ENCODE data around the gene PADI6.

The PADI6 gene

DNA sequence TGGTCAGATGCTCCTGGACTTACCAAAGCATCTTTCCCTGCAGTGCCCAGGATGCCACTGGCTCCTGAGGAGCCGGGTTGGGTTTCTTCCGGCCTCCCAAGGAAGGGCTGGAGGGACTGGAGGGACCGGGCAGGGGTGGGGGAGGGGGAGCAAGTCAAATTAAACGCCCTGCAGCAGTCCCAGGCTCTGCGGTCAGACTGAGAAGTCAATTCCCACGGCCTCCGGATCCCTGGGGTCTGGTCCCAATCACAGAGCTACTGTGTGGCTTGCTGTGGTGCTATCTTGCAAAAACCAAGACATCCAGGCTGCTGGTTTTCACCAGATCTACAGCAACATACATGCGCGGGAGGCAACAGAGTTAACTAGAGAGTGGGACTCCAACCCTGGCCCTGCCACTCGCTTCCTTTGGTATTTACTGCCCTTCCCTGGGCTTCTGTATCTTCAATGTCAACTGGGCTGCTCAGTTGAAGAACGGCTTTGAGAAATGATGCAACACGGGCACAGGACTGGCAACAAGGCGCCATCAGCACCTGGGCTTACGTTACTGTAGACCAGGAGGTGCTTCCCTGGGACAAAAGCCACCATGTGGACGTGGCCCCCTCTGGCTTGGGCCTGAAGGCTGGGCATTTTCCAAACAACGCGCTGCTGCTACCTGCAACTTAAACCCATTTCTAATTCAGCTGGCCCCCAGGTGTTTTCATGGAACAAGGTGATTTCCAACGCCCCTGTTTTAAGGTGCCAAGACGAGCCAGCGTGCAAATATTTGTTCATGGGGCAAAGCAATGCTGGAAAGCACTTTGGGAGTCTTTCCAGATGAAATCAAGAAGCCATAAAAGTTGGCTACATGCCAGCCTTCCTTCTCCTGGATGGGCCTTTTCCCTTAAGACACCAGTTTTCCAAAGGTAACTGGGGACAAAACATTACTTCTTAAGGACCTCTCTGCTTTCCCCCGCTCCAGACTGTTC is 56.0 kb downstream of the PADI6 start:
- no peak for TF ChIP-seq TAF1 (IDR thresholded peaks at IDR 0.05; ENCODE audit: borderline replicate concordance, insufficient read depth, low read length)
- TF ChIP-seq POLR2AphosphoS5 (IDR thresholded peaks at IDR 0.05; ENCODE audit: low read depth, low read length), result no peak
- no peak for TF ChIP-seq SIN3A (IDR thresholded peaks at IDR 0.05; ENCODE audit: borderline replicate concordance, insufficient read depth, low read length)
- TF ChIP-seq FOXP2 (optimal IDR thresholded peaks at IDR 0.05; ENCODE audit: borderline replicate concordance, extremely low read depth, extremely low read length, insufficient read depth), result no peak
- TF ChIP-seq, protein P1, sequence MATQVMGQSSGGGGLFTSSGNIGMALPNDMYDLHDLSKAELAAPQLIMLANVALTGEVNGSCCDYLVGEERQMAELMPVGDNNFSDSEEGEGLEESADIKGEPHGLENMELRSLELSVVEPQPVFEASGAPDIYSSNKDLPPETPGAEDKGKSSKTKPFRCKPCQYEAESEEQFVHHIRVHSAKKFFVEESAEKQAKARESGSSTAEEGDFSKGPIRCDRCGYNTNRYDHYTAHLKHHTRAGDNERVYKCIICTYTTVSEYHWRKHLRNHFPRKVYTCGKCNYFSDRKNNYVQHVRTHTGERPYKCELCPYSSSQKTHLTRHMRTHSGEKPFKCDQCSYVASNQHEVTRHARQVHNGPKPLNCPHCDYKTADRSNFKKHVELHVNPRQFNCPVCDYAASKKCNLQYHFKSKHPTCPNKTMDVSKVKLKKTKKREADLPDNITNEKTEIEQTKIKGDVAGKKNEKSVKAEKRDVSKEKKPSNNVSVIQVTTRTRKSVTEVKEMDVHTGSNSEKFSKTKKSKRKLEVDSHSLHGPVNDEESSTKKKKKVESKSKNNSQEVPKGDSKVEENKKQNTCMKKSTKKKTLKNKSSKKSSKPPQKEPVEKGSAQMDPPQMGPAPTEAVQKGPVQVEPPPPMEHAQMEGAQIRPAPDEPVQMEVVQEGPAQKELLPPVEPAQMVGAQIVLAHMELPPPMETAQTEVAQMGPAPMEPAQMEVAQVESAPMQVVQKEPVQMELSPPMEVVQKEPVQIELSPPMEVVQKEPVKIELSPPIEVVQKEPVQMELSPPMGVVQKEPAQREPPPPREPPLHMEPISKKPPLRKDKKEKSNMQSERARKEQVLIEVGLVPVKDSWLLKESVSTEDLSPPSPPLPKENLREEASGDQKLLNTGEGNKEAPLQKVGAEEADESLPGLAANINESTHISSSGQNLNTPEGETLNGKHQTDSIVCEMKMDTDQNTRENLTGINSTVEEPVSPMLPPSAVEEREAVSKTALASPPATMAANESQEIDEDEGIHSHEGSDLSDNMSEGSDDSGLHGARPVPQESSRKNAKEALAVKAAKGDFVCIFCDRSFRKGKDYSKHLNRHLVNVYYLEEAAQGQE (IDR thresholded peaks at IDR 0.05; ENCODE audit: insufficient read depth in 1 of 2, low read depth in 2 of 2, low read length in 2 of 2), result no peak

DNA sequence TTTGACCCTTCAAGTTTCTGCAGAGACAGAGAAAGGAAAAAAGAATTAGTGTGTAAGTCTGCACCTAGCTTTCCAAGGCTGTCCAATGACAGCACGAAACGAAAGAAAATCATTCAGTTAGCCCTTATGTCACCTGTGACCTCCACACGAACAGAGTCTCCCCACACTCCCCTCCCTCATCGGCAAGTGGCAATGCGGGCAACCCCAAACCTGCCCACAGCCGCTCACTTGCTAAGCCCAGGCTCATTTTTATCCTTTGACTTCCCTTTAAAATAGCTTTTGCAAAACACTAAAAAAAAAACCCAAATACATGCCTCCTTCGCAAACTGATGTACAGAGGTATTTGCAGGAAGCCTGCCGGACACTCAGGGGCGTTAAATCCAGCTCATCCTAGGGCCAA is 57.2 kb downstream of the PADI6 start:
- TF ChIP-seq SIN3A (IDR thresholded peaks at IDR 0.05; ENCODE audit: borderline replicate concordance, insufficient read depth, low read length), result no peak
- TF ChIP-seq, protein P1 (IDR thresholded peaks at IDR 0.05; ENCODE audit: insufficient read depth in 1 of 2, low read depth in 2 of 2, low read length in 2 of 2), result no peak
- TF ChIP-seq TAF1 (IDR thresholded peaks at IDR 0.05; ENCODE audit: borderline replicate concordance, insufficient read depth, low read length), result no peak
- TF ChIP-seq FOXP2 (optimal IDR thresholded peaks at IDR 0.05; ENCODE audit: borderline replicate concordance, extremely low read depth, extremely low read length, insufficient read depth), result no peak
- no peak for TF ChIP-seq POLR2AphosphoS5 (IDR thresholded peaks at IDR 0.05; ENCODE audit: low read depth, low read length)

DNA sequence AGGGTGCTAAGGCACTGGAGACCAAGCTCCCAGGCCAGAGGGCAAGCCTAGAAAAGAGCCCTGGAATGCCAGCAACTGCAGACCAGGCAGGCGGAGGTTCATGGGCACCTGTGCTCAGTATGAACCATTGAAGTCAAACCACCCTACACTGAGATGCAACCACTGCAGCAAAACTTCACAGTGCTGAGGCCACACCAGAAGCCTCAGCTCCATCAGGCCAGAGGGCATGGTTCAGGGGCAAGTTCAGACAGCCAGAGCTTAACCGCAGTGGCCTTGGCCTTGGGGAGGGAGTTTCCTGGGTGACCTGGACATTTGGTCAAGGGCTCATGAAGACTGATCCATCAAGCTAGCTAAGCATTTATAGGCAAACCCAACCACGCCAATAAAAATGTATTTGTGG is 60.4 kb downstream of the PADI6 start:
- TF ChIP-seq FOXP2 (optimal IDR thresholded peaks at IDR 0.05; ENCODE audit: borderline replicate concordance, extremely low read depth, extremely low read length, insufficient read depth) (no peak), TAF1 (IDR thresholded peaks at IDR 0.05; ENCODE audit: borderline replicate concordance, insufficient read depth, low read length) (no peak), SIN3A (IDR thresholded peaks at IDR 0.05; ENCODE audit: borderline replicate concordance, insufficient read depth, low read length) (no peak)

DNA sequence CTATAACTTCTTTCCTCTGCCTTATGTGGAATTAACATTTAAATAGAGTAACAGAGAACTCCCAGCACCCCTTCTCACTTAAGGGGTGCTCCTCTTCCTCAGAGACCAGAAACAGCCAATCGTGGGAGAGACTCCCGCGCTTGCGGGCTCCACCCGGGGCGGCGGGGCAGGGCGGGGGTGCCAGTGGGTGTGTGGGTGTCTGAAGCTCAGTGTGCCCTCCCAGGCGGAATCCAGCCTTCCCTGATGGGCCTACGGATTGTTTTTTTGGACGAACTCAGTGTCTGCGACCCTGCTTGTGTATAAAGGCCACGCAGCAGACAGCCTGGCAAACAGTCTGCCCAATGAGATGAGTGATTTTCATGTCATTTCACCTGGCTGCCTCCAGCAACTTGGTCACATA is 61.3 kb downstream of the PADI6 start:
- TF ChIP-seq TAF1 (IDR thresholded peaks at IDR 0.05; ENCODE audit: borderline replicate concordance, insufficient read depth, low read length) (no peak), POLR2AphosphoS5 (IDR thresholded peaks at IDR 0.05; ENCODE audit: low read depth, low read length) (no peak), SIN3A (IDR thresholded peaks at IDR 0.05; ENCODE audit: borderline replicate concordance, insufficient read depth, low read length) (no peak), FOXP2 (optimal IDR thresholded peaks at IDR 0.05; ENCODE audit: borderline replicate concordance, extremely low read depth, extremely low read length, insufficient read depth) (no peak)
- TF ChIP-seq, protein P1 (IDR thresholded peaks at IDR 0.05; ENCODE audit: insufficient read depth in 1 of 2, low read depth in 2 of 2, low read length in 2 of 2), result no peak

DNA sequence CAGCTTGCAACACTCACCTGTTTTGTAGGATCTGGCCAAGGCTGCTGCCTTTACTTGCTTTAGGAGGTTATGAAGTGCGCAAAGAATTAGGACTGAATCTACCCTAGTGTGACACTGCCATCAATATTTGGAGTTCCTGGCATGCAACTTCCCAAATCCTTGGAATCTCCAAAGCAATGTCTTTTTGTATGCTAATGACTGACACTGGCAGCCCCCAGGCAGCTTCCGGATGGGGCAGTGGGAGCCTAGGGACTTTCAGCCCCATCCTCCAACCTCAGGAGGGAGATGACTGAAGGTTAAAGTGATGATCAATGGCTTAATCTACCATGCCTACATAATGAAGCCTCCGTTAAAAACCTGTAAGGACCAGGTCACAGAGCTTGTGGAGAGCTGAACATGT is 62.0 kb downstream of the PADI6 start:
- TF ChIP-seq POLR2AphosphoS5 (IDR thresholded peaks at IDR 0.05; ENCODE audit: low read depth, low read length), result no peak
- TF ChIP-seq, protein P1 (IDR thresholded peaks at IDR 0.05; ENCODE audit: insufficient read depth in 1 of 2, low read depth in 2 of 2, low read length in 2 of 2), result no peak
- TF ChIP-seq SIN3A (IDR thresholded peaks at IDR 0.05; ENCODE audit: borderline replicate concordance, insufficient read depth, low read length), result no peak
- TF ChIP-seq FOXP2 (optimal IDR thresholded peaks at IDR 0.05; ENCODE audit: borderline replicate concordance, extremely low read depth, extremely low read length, insufficient read depth), result no peak
- no peak for TF ChIP-seq TAF1 (IDR thresholded peaks at IDR 0.05; ENCODE audit: borderline replicate concordance, insufficient read depth, low read length)

Measured in PFSK-1 (cell line).